Caki2 (cell line): ENCODE data around the gene CTTN. TPM values are rescaled to one million over a fixed set of nuclear protein-coding genes. Genes with fewer than 3 reads are reported as not detected.
A peak's percentile ranks its signal among the peaks of the same experiment; 100 is the strongest.
"Not testable (repeated sequence)": the region's sequence is repeated elsewhere in the genome, so short reads cannot be mapped to it uniquely, and the experiment has no call there.

ENCODE experiments used
- DNase-seq: peaks from one replicate; pipeline ENCODE4 v3.0.0-alpha.2; 2015; ENCODE audit warnings: low read depth
- in situ Hi-C: cut with HindIII; loops from 2 replicates; pipeline ENCODE4 v1.10.0; 2016; ENCODE audit warnings: low sequenced_read_pairs, low pct_unique_long_range_greater_than_20kb, mixed read lengths
- total RNA-seq: library from RNA; depleted of rRNA; stranded (reverse); fragments of >200 nt; shearing (Covaris generic); gene quantifications from 2 replicates; pipeline ENCODE4 v1.2.3, GENCODE V29; 2014; ENCODE audit warnings: low replicate concordance

The CTTN gene
- total RNA-seq, 1 experiment from 2014 or later: 145 TPM

DNA sequence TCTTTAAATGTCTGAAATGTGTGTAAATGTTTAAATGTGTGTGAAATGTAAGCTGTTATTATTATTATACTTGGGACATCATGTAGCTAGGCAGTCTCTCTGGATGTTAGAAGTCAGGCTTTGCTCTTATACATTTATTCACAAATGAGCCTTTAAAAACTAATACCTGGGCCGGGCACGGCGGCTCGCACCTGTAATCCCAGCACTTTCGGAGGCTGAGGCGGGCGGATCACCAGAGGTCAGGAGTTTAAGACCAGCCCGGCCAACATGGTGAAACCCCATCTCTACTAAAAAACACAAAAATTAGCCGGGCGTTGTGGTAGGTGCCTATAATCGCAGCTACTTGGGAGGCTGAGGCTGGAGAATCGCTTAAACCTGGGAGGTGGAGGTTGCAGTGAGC, 21.7 kb upstream of the CTTN start:
- in situ Hi-C loops: no loop called here
- no peak for DNase-seq

DNA sequence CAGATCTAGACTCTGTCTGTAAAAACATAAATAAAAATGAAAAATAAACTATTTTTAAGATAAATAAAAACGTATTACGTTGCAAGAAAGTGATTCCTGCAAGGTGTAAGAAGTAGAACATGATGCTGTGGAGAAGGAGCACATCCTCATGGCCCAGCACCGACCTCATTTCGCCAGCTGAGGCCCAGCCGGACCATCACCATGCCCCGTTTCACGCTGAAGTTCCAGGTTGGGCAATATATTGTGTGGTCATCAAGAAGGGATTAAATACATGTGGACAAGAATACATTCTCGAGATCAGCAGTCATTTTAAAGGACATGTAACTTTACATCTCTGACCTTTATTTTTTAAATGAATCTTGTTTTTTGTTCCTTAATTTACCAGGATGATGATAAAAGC, 20.7 kb upstream of the CTTN start:
- in situ Hi-C loops: no loop called here
- no peak for DNase-seq

DNA sequence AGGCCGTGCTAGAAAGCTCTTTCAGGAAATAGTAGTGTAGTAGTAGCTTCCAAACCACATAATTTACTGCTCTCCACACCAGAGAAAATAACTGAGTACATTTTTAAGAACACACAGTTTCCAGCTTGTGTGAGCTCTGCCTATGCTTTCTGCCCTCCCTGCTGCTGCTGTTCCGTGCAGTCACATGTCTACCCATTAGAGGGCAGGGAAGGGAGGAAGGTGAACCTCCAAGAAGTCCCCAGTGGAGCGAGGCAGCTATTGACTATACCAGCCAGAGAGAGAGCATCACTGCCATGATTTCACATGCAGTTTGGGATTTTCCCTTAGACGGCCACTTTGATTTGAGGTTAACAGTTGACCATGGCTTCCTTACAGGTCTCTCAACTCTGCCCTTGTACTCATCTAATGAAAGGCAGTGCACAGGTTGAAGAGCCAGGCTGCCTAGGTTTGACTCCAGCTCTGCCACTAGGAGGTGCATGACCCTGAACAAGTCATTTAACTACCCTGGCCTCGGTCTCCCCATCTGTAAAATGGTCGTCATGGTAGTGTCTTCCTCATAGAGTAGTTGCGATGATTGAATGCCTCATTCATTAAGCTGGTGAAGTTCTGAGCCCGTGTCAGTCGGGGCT, 19.7 kb upstream of the CTTN start:
- DNase-seq: peak; percentile 12

GRCh38 chr11:70381350-70381749, 17.0 kb upstream of the CTTN start:
- in situ Hi-C loops: no loop called here

More for the DNA sequence above, 19.7 kb upstream of the CTTN start:
- in situ Hi-C loops: no loop called here

GRCh38 chr11:70381872-70382861, 16.2 kb upstream of the CTTN start:
- in situ Hi-C loops: no loop called here
- DNase-seq: peak; percentile 78

More at GRCh38 chr11:70381350-70381749, 17.0 kb upstream of the CTTN start:
- DNase-seq: no peak

- in situ Hi-C loops: no loop called here
- DNase-seq: no peak
These were observed 14.4 kb upstream of the CTTN start for GRCh38 chr11:70383664-70384565.

DNA sequence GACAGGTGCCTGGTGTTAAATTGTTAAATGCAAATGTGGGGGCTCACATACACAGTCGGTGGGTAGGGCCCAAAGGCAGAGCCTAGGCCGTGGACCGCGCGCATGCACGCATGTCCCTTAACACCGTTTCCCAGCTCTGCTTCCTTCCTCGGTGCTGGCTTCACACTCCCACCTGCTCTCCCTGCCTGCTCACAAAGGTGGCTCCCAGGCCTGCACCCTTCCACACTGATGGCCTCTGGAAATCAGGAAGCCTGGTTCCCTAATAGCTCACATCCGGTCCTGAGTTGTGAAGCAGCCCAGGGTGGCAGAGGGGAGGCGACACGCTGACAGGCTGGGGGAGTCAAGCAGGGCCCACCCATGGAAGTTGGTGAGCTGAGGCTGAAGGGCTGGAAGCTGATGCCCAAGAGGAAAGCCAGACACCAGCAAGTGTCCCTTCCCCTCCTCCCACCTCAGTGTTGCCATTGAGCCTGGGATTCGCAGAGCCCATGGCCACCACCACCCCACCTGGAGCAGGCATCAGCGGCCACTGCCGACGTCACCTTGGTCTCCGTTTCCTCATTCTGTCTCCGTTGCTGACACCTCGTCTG, 13.7 kb upstream of the CTTN start:
- no peak for DNase-seq

DNA sequence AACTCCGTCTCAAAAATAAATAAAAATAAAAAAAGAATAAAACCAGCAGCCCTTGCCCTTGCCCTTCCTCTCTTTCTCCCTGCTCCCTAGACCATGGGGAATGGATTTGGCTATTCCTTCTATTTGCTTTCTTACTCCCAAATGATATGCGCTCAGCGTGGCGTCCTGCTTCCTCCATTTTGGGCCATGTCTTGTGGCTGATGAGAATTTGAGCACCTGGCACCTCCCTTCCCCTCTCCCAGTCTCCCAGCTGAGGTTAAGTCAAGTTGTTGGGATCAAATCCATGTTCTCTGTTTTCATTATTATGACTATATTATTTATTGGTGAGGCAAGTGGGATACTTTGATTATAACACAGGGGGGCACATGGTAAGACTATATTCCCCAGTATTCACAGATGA, 10.8 kb upstream of the CTTN start:
- no peak for DNase-seq
- in situ Hi-C loops: no loop called here

More for the DNA sequence above, 13.7 kb upstream of the CTTN start:
- in situ Hi-C loops: no loop called here

- in situ Hi-C loops: no loop called here
- DNase-seq: no peak
These were observed 9.1 kb upstream of the CTTN start for GRCh38 chr11:70389201-70389600.

DNA sequence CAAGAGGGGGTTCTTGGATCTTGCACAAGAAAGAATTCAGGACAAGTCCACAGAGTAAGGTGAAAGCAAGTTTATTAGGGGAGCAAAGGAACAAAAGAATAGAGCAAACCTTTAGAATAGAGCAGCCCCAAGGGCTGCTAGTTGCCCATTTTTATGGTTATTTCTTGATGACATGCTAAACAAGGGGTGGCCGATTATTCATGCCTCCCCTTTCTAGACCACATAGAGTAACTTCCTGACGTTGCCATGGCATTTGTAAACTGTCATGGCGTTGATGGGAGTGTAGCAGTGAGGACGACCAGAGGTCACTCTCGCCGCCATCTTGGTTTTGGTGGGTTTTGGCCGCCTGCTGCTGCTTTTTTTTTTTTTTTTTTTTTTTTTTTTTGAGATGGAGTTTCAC, 7.4 kb upstream of the CTTN start:
- DNase-seq, in situ Hi-C loops: not testable (repeated sequence)

DNA sequence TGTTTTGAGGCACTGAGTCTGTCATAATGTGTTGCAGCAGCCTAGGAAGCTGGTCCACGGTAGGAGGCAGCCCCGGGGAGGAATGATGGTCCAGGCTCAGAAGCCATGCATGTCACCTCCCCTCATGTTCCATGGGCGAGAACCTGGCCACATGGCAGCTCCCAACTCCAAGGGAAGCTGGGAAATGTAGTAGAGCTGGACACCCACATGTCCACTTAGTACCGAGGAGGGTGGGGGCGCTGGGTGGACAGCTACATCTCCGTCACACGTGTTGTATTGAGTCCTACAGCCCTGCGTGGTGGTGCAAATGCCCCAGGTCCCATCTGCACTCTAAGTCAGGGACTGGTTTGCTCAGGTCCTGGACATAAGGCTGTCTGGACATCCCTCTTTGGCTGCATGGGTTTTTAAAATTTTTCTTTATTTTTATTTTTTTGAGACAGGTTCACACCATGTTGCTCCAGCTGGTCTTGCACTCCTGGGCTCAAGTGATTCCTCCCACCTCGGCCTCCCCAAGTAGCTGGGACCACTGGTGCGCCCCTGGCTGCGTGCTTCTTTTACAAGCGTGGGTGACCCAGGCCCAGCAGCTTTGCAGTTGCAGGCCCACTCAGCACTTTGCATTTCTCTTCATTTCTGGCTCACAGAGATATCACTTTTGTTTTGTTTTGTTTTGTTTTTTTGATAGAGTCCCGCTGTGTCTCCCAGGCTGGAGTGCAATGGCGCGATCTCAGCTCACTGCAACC, 3.9 kb upstream of the CTTN start:
- no peak for DNase-seq
- in situ Hi-C loops: no loop called here

DNA sequence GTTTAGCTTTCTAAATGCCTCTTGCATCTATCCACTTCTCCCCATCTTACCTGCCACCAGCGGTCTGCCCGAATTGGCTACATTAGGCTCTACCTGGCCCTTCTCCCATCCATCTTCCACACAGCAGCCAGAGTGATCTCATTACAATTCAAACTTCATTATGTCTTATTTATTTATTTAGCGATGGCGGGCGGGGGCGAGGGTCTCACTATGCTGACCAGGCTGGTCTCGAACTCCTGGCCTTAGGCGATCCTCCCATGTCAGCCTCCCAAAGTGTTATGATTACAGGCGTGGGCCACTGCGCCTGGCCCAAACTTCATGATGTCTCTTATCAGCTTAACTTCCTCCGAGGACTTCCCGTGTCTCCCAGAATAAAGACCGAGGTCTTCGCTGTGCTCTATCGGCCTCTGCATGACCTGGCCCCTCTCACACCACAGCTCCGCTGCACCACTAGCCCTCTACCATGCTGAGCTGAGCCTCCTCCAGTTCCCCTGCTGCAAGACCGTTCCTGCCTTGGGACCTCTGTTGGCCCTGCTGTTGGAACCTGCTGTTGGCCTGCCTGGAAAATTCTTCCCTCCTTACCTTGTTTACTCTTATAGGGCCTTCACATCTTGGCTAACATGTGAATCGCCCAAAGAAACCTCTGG, 870 bp upstream of the CTTN start:
- in situ Hi-C loops: no loop called here
- no peak for DNase-seq

DNA sequence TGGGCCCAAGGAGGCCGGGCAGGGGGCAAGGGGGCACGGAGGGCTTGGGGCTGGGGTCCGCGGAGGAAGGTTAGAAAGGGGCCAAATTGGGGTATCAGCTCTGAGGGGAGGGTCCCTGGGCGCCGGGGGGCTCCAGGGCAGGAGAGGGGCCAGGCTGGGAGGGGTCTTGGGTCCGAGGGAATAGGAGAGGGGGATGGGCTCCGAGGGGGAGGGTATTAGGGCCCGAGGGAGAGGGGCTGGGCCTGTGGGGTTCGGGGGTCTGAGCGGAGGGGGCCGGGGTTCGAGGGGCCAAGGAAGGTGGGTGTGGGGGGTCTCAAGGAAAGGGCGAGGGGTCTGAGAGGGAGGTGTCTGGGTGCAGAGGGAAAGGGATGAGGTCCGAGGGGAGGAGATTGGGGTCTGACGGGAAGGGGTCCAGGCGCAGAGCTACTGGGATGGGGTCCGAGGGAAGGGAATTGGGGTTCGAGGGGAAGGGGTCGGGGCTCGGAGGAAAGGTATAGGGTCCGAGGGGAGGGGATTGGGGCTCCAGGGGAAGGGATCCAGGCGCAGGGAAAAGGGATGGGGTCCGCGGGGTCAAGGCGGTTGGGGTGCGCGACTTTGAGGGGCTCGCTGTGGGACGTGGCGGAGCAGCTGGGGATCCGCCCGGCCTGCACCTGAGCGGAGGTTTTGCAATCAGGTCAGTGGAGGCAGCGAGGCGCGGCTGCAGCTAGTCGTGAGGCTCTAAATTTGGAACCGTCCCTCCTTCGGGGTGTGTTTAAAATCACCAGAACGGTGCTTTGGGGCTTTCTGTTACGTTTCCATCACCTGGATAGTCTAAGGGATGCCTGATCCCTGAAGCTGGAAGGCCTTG, 728 bp downstream of the CTTN start:
- in situ Hi-C loops: no loop called here
- DNase-seq: no peak

- in situ Hi-C loops: no loop called here
These were observed 1.4 kb downstream of the CTTN start for GRCh38 chr11:70399681-70400112.

GRCh38 chr11:70400643-70401042, 2.3 kb downstream of the CTTN start:
- in situ Hi-C loops: no loop called here
- no peak for DNase-seq

More at GRCh38 chr11:70399681-70400112, 1.4 kb downstream of the CTTN start:
- peak; percentile 87 for DNase-seq

GRCh38 chr11:70402016-70402415, 3.7 kb downstream of the CTTN start:
- in situ Hi-C loops: no loop called here
- no peak for DNase-seq
